Measurements from ENCODE around the gene MIDN.

Gene MIDN

GRCh38 chr19:1220477-1220930 is 27.9 kb upstream of the MIDN start:
- H3K27me3 ChIP-seq (ENCODE audit: insufficient read depth, low read length): no peaks in the 10 kb centered on the region
- peaks cover 28% of the 10 kb centered on the region for H3K4me1 ChIP-seq (ENCODE audit: insufficient read depth, low read length, severe bottlenecking)
- no peaks in the 10 kb centered on the region for H4K20me1 ChIP-seq (ENCODE audit: insufficient read depth, low read length)
- no peaks in the 10 kb centered on the region for H3K9me3 ChIP-seq (ENCODE audit: low read length)
- H3K4me3 ChIP-seq (ENCODE audit: low read depth, low read length, poor library complexity, severe bottlenecking): no peak overlapping the region
- no peak overlapping the region for H3K4me2 ChIP-seq (ENCODE audit: low read length)
- H3K79me2 ChIP-seq (ENCODE audit: insufficient read depth, low read length): no peaks in the 10 kb centered on the region; the same call in 1 of the 2 replicates
- TF ChIP-seq, protein P1, sequence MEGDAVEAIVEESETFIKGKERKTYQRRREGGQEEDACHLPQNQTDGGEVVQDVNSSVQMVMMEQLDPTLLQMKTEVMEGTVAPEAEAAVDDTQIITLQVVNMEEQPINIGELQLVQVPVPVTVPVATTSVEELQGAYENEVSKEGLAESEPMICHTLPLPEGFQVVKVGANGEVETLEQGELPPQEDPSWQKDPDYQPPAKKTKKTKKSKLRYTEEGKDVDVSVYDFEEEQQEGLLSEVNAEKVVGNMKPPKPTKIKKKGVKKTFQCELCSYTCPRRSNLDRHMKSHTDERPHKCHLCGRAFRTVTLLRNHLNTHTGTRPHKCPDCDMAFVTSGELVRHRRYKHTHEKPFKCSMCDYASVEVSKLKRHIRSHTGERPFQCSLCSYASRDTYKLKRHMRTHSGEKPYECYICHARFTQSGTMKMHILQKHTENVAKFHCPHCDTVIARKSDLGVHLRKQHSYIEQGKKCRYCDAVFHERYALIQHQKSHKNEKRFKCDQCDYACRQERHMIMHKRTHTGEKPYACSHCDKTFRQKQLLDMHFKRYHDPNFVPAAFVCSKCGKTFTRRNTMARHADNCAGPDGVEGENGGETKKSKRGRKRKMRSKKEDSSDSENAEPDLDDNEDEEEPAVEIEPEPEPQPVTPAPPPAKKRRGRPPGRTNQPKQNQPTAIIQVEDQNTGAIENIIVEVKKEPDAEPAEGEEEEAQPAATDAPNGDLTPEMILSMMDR (IDR thresholded peaks at IDR 0.05; ENCODE audit: low read length): peak; percentile 78
- no peak for TF ChIP-seq EZH2 (IDR thresholded peaks at IDR 0.05; ENCODE audit: borderline replicate concordance, low read length)
- H3F3A ChIP-seq (ENCODE audit: insufficient read depth, low read length): no peaks in the 10 kb centered on the region
- no peak overlapping the region for H3K9ac ChIP-seq (ENCODE audit: low read length)
- H3K36me3 ChIP-seq (ENCODE audit: insufficient read depth, low read length): peaks cover 27% of the 10 kb centered on the region; the same call in 1 of the 2 replicates
- H3K27ac ChIP-seq (ENCODE audit: low read depth, low read length, poor library complexity, severe bottlenecking): no peak overlapping the region
- no peak overlapping the region for H2AFZ ChIP-seq (ENCODE audit: low read length)
- no peaks in the 10 kb centered on the region for H3K9me2 ChIP-seq (ENCODE audit: low read depth, low read length)

- no peaks in the 10 kb centered on the region for H3K79me2 ChIP-seq (ENCODE audit: insufficient read depth, low read length)
- no peaks in the 10 kb centered on the region for H3K27me3 ChIP-seq (ENCODE audit: insufficient read depth, low read length)
- no peak overlapping the region for H3K4me2 ChIP-seq (ENCODE audit: low read length)
- H3K36me3 ChIP-seq (ENCODE audit: insufficient read depth, low read length): peaks cover 33% of the 10 kb centered on the region; the same call in 1 of the 2 replicates
- no peaks in the 10 kb centered on the region for H3K9me3 ChIP-seq (ENCODE audit: low read length)
- no peak overlapping the region for H3K27ac ChIP-seq (ENCODE audit: low read depth, low read length, poor library complexity, severe bottlenecking)
- H3K9ac ChIP-seq (ENCODE audit: low read length): no peak overlapping the region
- TF ChIP-seq, protein P1 (IDR thresholded peaks at IDR 0.05; ENCODE audit: low read length): peak; percentile 30; the same call in 1 of the 2 replicates
- TF ChIP-seq EZH2 (IDR thresholded peaks at IDR 0.05; ENCODE audit: borderline replicate concordance, low read length): no peak
- no peaks in the 10 kb centered on the region for H4K20me1 ChIP-seq (ENCODE audit: insufficient read depth, low read length)
- no peak overlapping the region for H2AFZ ChIP-seq (ENCODE audit: low read length)
- peaks cover 28% of the 10 kb centered on the region for H3K4me1 ChIP-seq (ENCODE audit: insufficient read depth, low read length, severe bottlenecking)
- H3K4me3 ChIP-seq (ENCODE audit: low read depth, low read length, poor library complexity, severe bottlenecking): no peak overlapping the region
- H3K9me2 ChIP-seq (ENCODE audit: low read depth, low read length): no peaks in the 10 kb centered on the region
- no peaks in the 10 kb centered on the region for H3F3A ChIP-seq (ENCODE audit: insufficient read depth, low read length)
Measured at GRCh38 chr19:1220976-1221903, 27.1 kb upstream of the MIDN start.

DNA sequence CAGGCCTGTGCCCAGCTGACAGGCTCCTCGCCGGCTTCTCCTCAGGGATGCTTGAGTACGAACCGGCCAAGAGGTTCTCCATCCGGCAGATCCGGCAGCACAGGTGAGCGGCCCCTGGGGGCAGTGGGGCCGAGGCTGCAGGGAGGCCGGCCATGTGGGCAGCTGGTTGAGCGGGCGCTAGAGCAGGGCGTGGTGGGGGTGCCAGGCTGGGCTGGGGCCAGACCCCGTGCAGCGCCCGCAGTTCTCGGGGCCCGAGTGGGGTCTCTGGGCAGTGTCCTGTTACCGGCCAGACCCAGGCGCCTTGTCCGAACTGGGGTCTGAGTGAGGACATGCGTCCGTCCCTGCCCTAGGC is 26.5 kb upstream of the MIDN start:
- Histone ChIP-seq H3K27me3 (ENCODE audit: insufficient read depth, low read length) (no peaks in the 10 kb centered on the region), H3K79me2 (ENCODE audit: insufficient read depth, low read length) (no peaks in the 10 kb centered on the region), H3K9ac (ENCODE audit: low read length) (no peak overlapping the region), H3K36me3 (ENCODE audit: insufficient read depth, low read length) (peaks cover 40% of the 10 kb centered on the region; the same call in 1 of the 2 replicates), H2AFZ (ENCODE audit: low read length) (no peak overlapping the region), H3K4me3 (ENCODE audit: low read depth, low read length, poor library complexity, severe bottlenecking) (no peak overlapping the region), H3K9me2 (ENCODE audit: low read depth, low read length) (no peaks in the 10 kb centered on the region), H3K4me2 (ENCODE audit: low read length) (no peak overlapping the region), H4K20me1 (ENCODE audit: insufficient read depth, low read length) (no peaks in the 10 kb centered on the region), H3F3A (ENCODE audit: insufficient read depth, low read length) (no peaks in the 10 kb centered on the region), H3K9me3 (ENCODE audit: low read length) (no peaks in the 10 kb centered on the region), H3K27ac (ENCODE audit: low read depth, low read length, poor library complexity, severe bottlenecking) (no peak overlapping the region), H3K4me1 (ENCODE audit: insufficient read depth, low read length, severe bottlenecking) (peaks cover 22% of the 10 kb centered on the region)
- no peak for TF ChIP-seq EZH2 (IDR thresholded peaks at IDR 0.05; ENCODE audit: borderline replicate concordance, low read length)
- TF ChIP-seq, protein P1 (IDR thresholded peaks at IDR 0.05; ENCODE audit: low read length): no peak
